ENCODE measurements around the gene KCNMB4. TPM values are rescaled to one million over a fixed set of nuclear protein-coding genes. Genes with fewer than 3 reads are reported as not detected.

The KCNMB4 gene
- total RNA-seq, 1 experiment from 2014 or later = 3.0 TPM

DNA sequence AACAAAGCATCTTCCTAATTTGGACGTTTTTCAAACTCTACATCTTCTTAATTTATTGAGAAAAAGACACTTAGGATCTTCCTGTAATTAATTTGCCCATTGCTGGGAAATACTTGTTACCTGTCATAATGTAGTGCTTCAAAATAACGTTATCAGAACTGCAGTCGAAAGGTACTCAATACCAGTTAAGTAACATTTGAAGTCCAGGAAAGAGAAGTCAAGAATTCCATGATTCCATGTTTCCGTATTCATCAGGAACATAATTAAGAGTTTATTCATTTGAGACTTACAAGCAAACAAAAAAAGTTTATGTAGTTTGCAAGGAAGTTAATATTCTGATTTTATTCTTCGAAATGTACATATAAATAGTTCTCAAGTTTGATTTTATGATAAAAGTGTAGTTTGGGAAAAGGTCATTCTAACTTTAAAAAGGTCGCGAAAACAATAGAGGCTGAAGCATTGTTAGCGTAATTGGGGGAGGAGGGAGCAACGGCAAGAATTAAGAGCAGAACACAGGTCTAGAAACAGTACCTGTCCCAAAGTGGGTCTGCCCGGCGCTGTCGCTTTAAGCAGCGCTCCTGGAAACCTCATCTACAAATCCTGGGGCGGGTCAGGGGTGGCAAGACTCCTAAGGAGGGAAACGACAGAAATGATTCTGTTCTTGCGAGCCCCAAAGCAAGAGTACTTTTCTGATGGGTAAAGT, 1.2 kb upstream of the KCNMB4 start:
- H3K9me2 ChIP-seq (replicated peaks; ENCODE audit: low read length) = no peaks in the 10 kb centered on the region
- H3K9me3 ChIP-seq (ENCODE audit: low read length) = no peaks in the 10 kb centered on the region
- H3K36me3 ChIP-seq (ENCODE audit: low read depth, low read length) = no peaks in the 10 kb centered on the region
- peak overlapping the region; percentile 66 for H2AFZ ChIP-seq (ENCODE audit: low read length)
- H4K20me1 ChIP-seq (ENCODE audit: low read length) = no peaks in the 10 kb centered on the region
- H3K27ac ChIP-seq (ENCODE audit: low read length) = no peak overlapping the region
- BruUV-seq (replicated peaks) = no TSS peak
- H3K9ac ChIP-seq (ENCODE audit: low read length) = no peak overlapping the region
- ChIA-PET CTCF (no interaction called here), POLR2A (ENCODE audit: unreplicated experiment) (no interaction called here)
- intact Hi-C loops (cut with micrococcal nuclease) = loop anchor here (5.0 to 10.0 kb wide), 4 partner anchors 123 to 460 kb away; partner anchors contain the start of gene CNOT2
- H3K4me3 ChIP-seq (ENCODE audit: low read length) = peak overlapping the region; percentile 79
- ATAC-seq = no peak
- TF ChIP-seq, protein P1, sequence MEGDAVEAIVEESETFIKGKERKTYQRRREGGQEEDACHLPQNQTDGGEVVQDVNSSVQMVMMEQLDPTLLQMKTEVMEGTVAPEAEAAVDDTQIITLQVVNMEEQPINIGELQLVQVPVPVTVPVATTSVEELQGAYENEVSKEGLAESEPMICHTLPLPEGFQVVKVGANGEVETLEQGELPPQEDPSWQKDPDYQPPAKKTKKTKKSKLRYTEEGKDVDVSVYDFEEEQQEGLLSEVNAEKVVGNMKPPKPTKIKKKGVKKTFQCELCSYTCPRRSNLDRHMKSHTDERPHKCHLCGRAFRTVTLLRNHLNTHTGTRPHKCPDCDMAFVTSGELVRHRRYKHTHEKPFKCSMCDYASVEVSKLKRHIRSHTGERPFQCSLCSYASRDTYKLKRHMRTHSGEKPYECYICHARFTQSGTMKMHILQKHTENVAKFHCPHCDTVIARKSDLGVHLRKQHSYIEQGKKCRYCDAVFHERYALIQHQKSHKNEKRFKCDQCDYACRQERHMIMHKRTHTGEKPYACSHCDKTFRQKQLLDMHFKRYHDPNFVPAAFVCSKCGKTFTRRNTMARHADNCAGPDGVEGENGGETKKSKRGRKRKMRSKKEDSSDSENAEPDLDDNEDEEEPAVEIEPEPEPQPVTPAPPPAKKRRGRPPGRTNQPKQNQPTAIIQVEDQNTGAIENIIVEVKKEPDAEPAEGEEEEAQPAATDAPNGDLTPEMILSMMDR (conservative IDR thresholded peaks at IDR 0.05; ENCODE audit: low read depth, low read length) = no peak
- no peak for TF ChIP-seq EZH2 (IDR thresholded peaks at IDR 0.05; ENCODE audit: low read length, unreplicated experiment)
- TF ChIP-seq EZH2phosphoT487 (IDR thresholded peaks at IDR 0.05; ENCODE audit: borderline replicate concordance, low read length) = no peak
- H3F3A ChIP-seq (ENCODE audit: low read length, unreplicated experiment) = no peaks in the 10 kb centered on the region
- DNase-seq = no peak
- no peaks in the 10 kb centered on the region for H3K79me2 ChIP-seq (ENCODE audit: low read length)
- peaks cover 20% of the 10 kb centered on the region for H3K4me1 ChIP-seq (ENCODE audit: insufficient read depth, low read length)
- peak overlapping the region; percentile 86 for H3K4me2 ChIP-seq (ENCODE audit: low read length)
- H3K27me3 ChIP-seq (ENCODE audit: low read length) = no peaks in the 10 kb centered on the region

DNA sequence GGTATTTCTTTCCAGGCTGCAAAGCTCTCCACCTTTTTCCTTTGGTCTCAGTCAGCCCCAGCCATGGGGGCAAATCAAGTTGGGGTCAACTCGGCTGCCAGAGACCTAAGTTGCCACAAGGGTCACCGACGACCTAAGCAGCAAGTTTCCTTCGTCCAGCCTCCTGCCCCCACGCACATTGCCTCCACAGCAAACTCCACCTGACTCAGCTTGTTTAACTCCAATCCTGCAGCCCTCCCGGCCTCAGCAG, 767 bp upstream of the KCNMB4 start:
- peaks cover 20% of the 10 kb centered on the region for H3K4me1 ChIP-seq (ENCODE audit: insufficient read depth, low read length)
- no peaks in the 10 kb centered on the region for H4K20me1 ChIP-seq (ENCODE audit: low read length)
- no peaks in the 10 kb centered on the region for H3K27me3 ChIP-seq (ENCODE audit: low read length)
- peak overlapping the region; percentile 86 for H3K4me2 ChIP-seq (ENCODE audit: low read length)
- H3K4me3 ChIP-seq (ENCODE audit: low read length) = peak overlapping the region; percentile 79
- ChIA-PET POLR2A (ENCODE audit: unreplicated experiment) (no interaction called here), CTCF (no interaction called here)
- no peaks in the 10 kb centered on the region for H3K9me2 ChIP-seq (replicated peaks; ENCODE audit: low read length)
- no peak for DNase-seq
- H3K27ac ChIP-seq (ENCODE audit: low read length) = no peak overlapping the region
- no TSS peak for BruUV-seq (replicated peaks)
- intact Hi-C loops (cut with micrococcal nuclease) = loop anchor here (5.0 to 10.0 kb wide), 4 partner anchors 123 to 461 kb away; partner anchors contain the start of gene CNOT2
- no peaks in the 10 kb centered on the region for H3K36me3 ChIP-seq (ENCODE audit: low read depth, low read length)
- H2AFZ ChIP-seq (ENCODE audit: low read length) = peak overlapping the region; percentile 66
- H3K9ac ChIP-seq (ENCODE audit: low read length) = peak overlapping the region; percentile 11; the same call in 1 of the 2 replicates
- ATAC-seq = no peak
- no peaks in the 10 kb centered on the region for H3F3A ChIP-seq (ENCODE audit: low read length, unreplicated experiment)
- H3K79me2 ChIP-seq (ENCODE audit: low read length) = no peaks in the 10 kb centered on the region
- no peaks in the 10 kb centered on the region for H3K9me3 ChIP-seq (ENCODE audit: low read length)
- TF ChIP-seq EZH2phosphoT487 (IDR thresholded peaks at IDR 0.05; ENCODE audit: borderline replicate concordance, low read length) (no peak), EZH2 (IDR thresholded peaks at IDR 0.05; ENCODE audit: low read length, unreplicated experiment) (no peak)
- TF ChIP-seq, protein P1 (conservative IDR thresholded peaks at IDR 0.05; ENCODE audit: low read depth, low read length) = no peak

DNA sequence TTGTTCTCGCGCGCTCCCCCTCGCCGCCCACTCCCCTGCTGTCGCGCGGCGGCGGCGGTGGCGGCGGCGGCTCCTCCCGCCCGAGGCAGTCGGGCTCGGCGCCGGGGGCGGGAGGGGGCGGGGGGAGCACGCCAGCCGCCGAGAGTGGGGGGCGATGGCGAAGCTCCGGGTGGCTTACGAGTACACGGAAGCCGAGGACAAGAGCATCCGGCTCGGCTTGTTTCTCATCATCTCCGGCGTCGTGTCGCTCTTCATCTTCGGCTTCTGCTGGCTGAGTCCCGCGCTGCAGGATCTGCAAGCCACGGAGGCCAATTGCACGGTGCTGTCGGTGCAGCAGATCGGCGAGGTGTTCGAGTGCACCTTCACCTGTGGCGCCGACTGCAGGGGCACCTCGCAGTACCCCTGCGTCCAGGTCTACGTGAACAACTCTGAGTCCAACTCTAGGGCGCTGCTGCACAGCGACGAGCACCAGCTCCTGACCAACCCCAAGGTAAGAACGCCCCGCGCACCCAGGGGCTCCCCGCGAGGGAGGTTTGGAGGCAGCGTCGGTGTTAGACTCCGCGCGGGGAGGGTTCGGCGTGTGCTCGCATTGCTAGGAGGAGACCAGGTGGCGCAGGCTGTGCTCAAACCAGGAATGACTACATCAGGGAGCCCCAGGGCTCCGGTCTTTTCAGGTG, 629 bp downstream of the KCNMB4 start:
- POLR2A ChIA-PET (ENCODE audit: unreplicated experiment) = no interaction called here
- H3K9ac ChIP-seq (ENCODE audit: low read length) = no peak overlapping the region
- H3K9me3 ChIP-seq (ENCODE audit: low read length) = no peaks in the 10 kb centered on the region
- H3K4me3 ChIP-seq (ENCODE audit: low read length) = peak overlapping the region; percentile 79
- BruUV-seq (replicated peaks) = no TSS peak
- intact Hi-C loops (cut with micrococcal nuclease) = loop anchor here (5.0 to 10.0 kb wide), 4 partner anchors 124 to 462 kb away; partner anchors contain the start of gene CNOT2
- no peaks in the 10 kb centered on the region for H3F3A ChIP-seq (ENCODE audit: low read length, unreplicated experiment)
- TF ChIP-seq, protein P1 (conservative IDR thresholded peaks at IDR 0.05; ENCODE audit: low read depth, low read length) = no peak
- TF ChIP-seq EZH2 (IDR thresholded peaks at IDR 0.05; ENCODE audit: low read length, unreplicated experiment) (no peak), EZH2phosphoT487 (IDR thresholded peaks at IDR 0.05; ENCODE audit: borderline replicate concordance, low read length) (no peak)
- peak overlapping the region; percentile 90 for H3K4me2 ChIP-seq (ENCODE audit: low read length)
- DNase-seq = peak; percentile 52
- CTCF ChIA-PET = interaction anchor here (0.7 kb wide), 1 partner anchor 39 kb away, joined by 9 read pairs; no protein-coding TSS in a partner anchor
- peak overlapping the region; percentile 86 for H2AFZ ChIP-seq (ENCODE audit: low read length)
- no peaks in the 10 kb centered on the region for H3K36me3 ChIP-seq (ENCODE audit: low read depth, low read length)
- H3K9me2 ChIP-seq (replicated peaks; ENCODE audit: low read length) = no peaks in the 10 kb centered on the region
- no peaks in the 10 kb centered on the region for H3K79me2 ChIP-seq (ENCODE audit: low read length)
- no peaks in the 10 kb centered on the region for H4K20me1 ChIP-seq (ENCODE audit: low read length)
- no peaks in the 10 kb centered on the region for H3K27me3 ChIP-seq (ENCODE audit: low read length)
- no peak overlapping the region for H3K27ac ChIP-seq (ENCODE audit: low read length)
- peaks cover 20% of the 10 kb centered on the region for H3K4me1 ChIP-seq (ENCODE audit: insufficient read depth, low read length)
- ATAC-seq = peak; percentile 44

Measured in PC-3 (cell line).